Endodermal cell (in vitro differentiated cells): ENCODE results near the gene C8B. TPM values are rescaled to one million over a fixed set of nuclear protein-coding genes. Genes with fewer than 3 reads are reported as not detected.

Experiments used
- DNase-seq: peaks from one replicate; pipeline ENCODE4 v3.0.0-alpha.2; 2017
- H3K27ac ChIP-seq: 2 replicates; pipeline ENCODE4 v1.5.1; 2013; ENCODE audit warnings: mild to moderate bottlenecking, low read depth, low read length, moderate library complexity
- H3K27me3 ChIP-seq: 2 replicates; pipeline ENCODE4 v1.6.1; 2013; ENCODE audit warnings: mild to moderate bottlenecking, low read length, moderate library complexity; ENCODE audit not compliant: insufficient read depth, control insufficient read depth, poor library complexity, severe bottlenecking
- H3K36me3 ChIP-seq: 2 replicates; pipeline ENCODE4 v1.7.0; 2013; ENCODE audit warnings: mild to moderate bottlenecking, low read length, moderate library complexity; ENCODE audit not compliant: control insufficient read depth, insufficient read depth
- H3K4me1 ChIP-seq: one replicate; pipeline ENCODE4 v1.7.0; 2013; ENCODE audit warnings: low read length; ENCODE audit not compliant: control insufficient read depth, insufficient read depth
- H3K4me3 ChIP-seq: 2 replicates; pipeline ENCODE4 v1.5.1; 2013; ENCODE audit warnings: mild to moderate bottlenecking, low read length, moderate library complexity
- H3K9ac ChIP-seq: 2 replicates; pipeline ENCODE4 v1.6.1; 2013; ENCODE audit warnings: mild to moderate bottlenecking, low read length, moderate library complexity; ENCODE audit not compliant: poor library complexity, severe bottlenecking; ENCODE audit errors: extremely low read depth
- H3K9me3 ChIP-seq: 2 replicates; pipeline ENCODE4 v1.6.1; 2013; ENCODE audit warnings: mild to moderate bottlenecking, low read length, moderate library complexity; ENCODE audit not compliant: control insufficient read depth
- H3K27ac Mint-ChIP-seq: 2 replicates; pipeline ENCODE4 v1.8.0; 2020; ENCODE audit warnings: mixed read lengths
- H3K27me3 Mint-ChIP-seq: 2 replicates; pipeline ENCODE4 v1.8.0; 2021; ENCODE audit warnings: mild to moderate bottlenecking, mixed read lengths; ENCODE audit not compliant: insufficient read depth
- H3K36me3 Mint-ChIP-seq: 2 replicates; pipeline ENCODE4 v1.8.0; 2020; ENCODE audit warnings: low read depth, mixed read lengths
- H3K4me1 Mint-ChIP-seq: 2 replicates; pipeline ENCODE4 v1.8.0; 2020; ENCODE audit warnings: mixed read lengths
- H3K4me3 Mint-ChIP-seq: 2 replicates; pipeline ENCODE4 v1.8.0; 2020; ENCODE audit warnings: mild to moderate bottlenecking, moderate library complexity, mixed read lengths
- H3K9me3 Mint-ChIP-seq: 2 replicates; pipeline ENCODE4 v1.8.0; 2020; ENCODE audit warnings: mild to moderate bottlenecking, mixed read lengths
- CTCF ChIP-seq: fragments of 200-600 bp; sonication (generic); conservative IDR thresholded peaks from 2 replicates; pipeline ENCODE4 v1.5.0; 2021; ENCODE audit warnings: antibody characterized with exemption, mild to moderate bottlenecking
- WGBS, 2 experiments: methylation state at CpG; one replicate each; pipeline versions ENCODE4 v1.1.5 to v1.1.7; 2013; ENCODE audit warnings: missing lambda C conversion rate in 2 of 2, mixed read lengths in 1 of 2; ENCODE audit not compliant: insufficient coverage in 1 of 2, insufficient read length in 1 of 2; 5-methylcytosine and 5-hydroxymethylcytosine counted together
- total RNA-seq, 2 donors: library from RNA; stranded (reverse); fragmentation: NEBNext Ultra II Directional in 1 of 2; extraction: Animal tissue kit (Norgen Biotek cat#: 25700) in 1 of 2; gene quantifications; 2 replicates in 1 of 2; 3 replicates in 1 of 2; pipeline ENCODE4 v1.2.1, GENCODE V29; 2021

C8B gene
- total RNA-seq, 2 donors from 2014 or later: not detected

- Mint-ChIP-seq H3K9me3 (no peaks in the 10 kb centered on the region), H3K36me3 (no peaks in the 10 kb centered on the region)
- WGBS, 2 experiments: 86% methylated on average over 3 of the region's 3 CpGs; no CpG with 5 or more reads in 1 of the 2 experiments
These were observed 1.5 kb upstream of the C8B start for GRCh38 chr1:56967355-56967754.

GRCh38 chr1:56966698-56966999, 834 bp upstream of the C8B start:
- Mint-ChIP-seq H3K27me3 (peaks cover 15% of the 10 kb centered on the region), H3K36me3 (no peaks in the 10 kb centered on the region), H3K4me1 (peaks cover 17% of the 10 kb centered on the region), H3K9me3 (no peaks in the 10 kb centered on the region), H3K4me3 (no peak overlapping the region), H3K27ac (no peak overlapping the region)
- WGBS, 2 experiments: no CpG with 5 or more reads among the region's 1 CpG
- no peak for TF ChIP-seq CTCF
- no peak overlapping the region for H3K4me3 ChIP-seq
- DNase-seq: no peak
- H3K27ac ChIP-seq: no peak overlapping the region
- no peaks in the 10 kb centered on the region for H3K36me3 ChIP-seq
- no peak overlapping the region for H3K9ac ChIP-seq
- H3K4me1 ChIP-seq: peaks cover 4% of the 10 kb centered on the region
- H3K9me3 ChIP-seq: peaks cover 7% of the 10 kb centered on the region
- H3K27me3 ChIP-seq: no peaks in the 10 kb centered on the region

More at GRCh38 chr1:56967355-56967754, 1.5 kb upstream of the C8B start:
- no peak for DNase-seq
- H3K36me3 ChIP-seq: no peaks in the 10 kb centered on the region
- no peak overlapping the region for H3K9ac ChIP-seq
- H3K27ac ChIP-seq: no peak overlapping the region
- Mint-ChIP-seq H3K27me3 (peaks cover 15% of the 10 kb centered on the region), H3K27ac (no peak overlapping the region), H3K4me3 (no peak overlapping the region), H3K4me1 (peaks cover 17% of the 10 kb centered on the region)
- H3K4me3 ChIP-seq: no peak overlapping the region
- peaks cover 7% of the 10 kb centered on the region for H3K9me3 ChIP-seq
- peaks cover 4% of the 10 kb centered on the region for H3K4me1 ChIP-seq
- no peaks in the 10 kb centered on the region for H3K27me3 ChIP-seq
- no peak for TF ChIP-seq CTCF

GRCh38 chr1:56965191-56965590, 624 bp downstream of the C8B start:
- Mint-ChIP-seq H3K27ac (no peak overlapping the region), H3K9me3 (no peaks in the 10 kb centered on the region), H3K4me1 (peaks cover 13% of the 10 kb centered on the region), H3K36me3 (no peaks in the 10 kb centered on the region), H3K27me3 (peaks cover 8% of the 10 kb centered on the region), H3K4me3 (no peak overlapping the region)
- Histone ChIP-seq H3K27ac (no peak overlapping the region), H3K27me3 (no peaks in the 10 kb centered on the region), H3K9ac (no peak overlapping the region), H3K4me3 (no peak overlapping the region), H3K4me1 (peaks cover 4% of the 10 kb centered on the region), H3K36me3 (no peaks in the 10 kb centered on the region), H3K9me3 (peaks cover 7% of the 10 kb centered on the region)
- DNase-seq: no peak
- 100% methylated on average over 1 to 3 of the region's 3 CpGs for WGBS, 2 experiments
- TF ChIP-seq CTCF: no peak
